SIG-M5 treated with dmso at 0.1 percent for 504 hours (cell line): Measurements from ENCODE around the gene POLA2.
A peak's percentile ranks its signal among the peaks of the same experiment; 100 is the strongest.

Source experiments
- DNase-seq: peaks from one replicate; lab custom pipeline; 2025; ENCODE audit not compliant: unreplicated experiment; lab: John Stamatoyannopoulos, UW

POLA2 gene

GRCh38 chr11:65305501-65306268 is 43.9 kb downstream of the POLA2 start:
- no peak for DNase-seq

GRCh38 chr11:65307298-65308229 is 45.8 kb downstream of the POLA2 start:
- no peak for DNase-seq

- DNase-seq: no peak
Measured at GRCh38 chr11:65308281-65308891, 46.6 kb downstream of the POLA2 start.

GRCh38 chr11:65309006-65309405 is 47.2 kb downstream of the POLA2 start:
- no peak for DNase-seq

- no peak for DNase-seq
Measured at GRCh38 chr11:65310215-65310614, 48.5 kb downstream of the POLA2 start.

- DNase-seq: no peak
Measured at GRCh38 chr11:65310736-65311135, 49.0 kb downstream of the POLA2 start.

GRCh38 chr11:65311170-65311678 is 49.5 kb downstream of the POLA2 start:
- no peak for DNase-seq

GRCh38 chr11:65314501-65315203 is 52.9 kb downstream of the POLA2 start, which contains the start of gene CDC42EP2:
TSS of gene CDC42EP2 (plus strand) at chr11:65314866. CDS start at chr11:65320899, 6,033 bp downstream.
- peak; percentile 57 for DNase-seq

GRCh38 chr11:65315204-65315865 is 53.6 kb downstream of the POLA2 start:
- peak; percentile 45 for DNase-seq

- no peak for DNase-seq
Measured at GRCh38 chr11:65315866-65316226, 54.1 kb downstream of the POLA2 start.

GRCh38 chr11:65316227-65317024 is 54.7 kb downstream of the POLA2 start:
- peak; percentile 65 for DNase-seq

- no peak for DNase-seq
Measured at GRCh38 chr11:65317025-65317786, 55.4 kb downstream of the POLA2 start.

GRCh38 chr11:65320386-65321075 is 58.8 kb downstream of the POLA2 start:
- no peak for DNase-seq

- no peak for DNase-seq
Measured at GRCh38 chr11:65321076-65321475, 59.3 kb downstream of the POLA2 start.

- no peak for DNase-seq
Measured at GRCh38 chr11:65321828-65322485, 60.2 kb downstream of the POLA2 start.

GRCh38 chr11:65323813-65324212 is 62.1 kb downstream of the POLA2 start:
- no peak for DNase-seq

GRCh38 chr11:65325435-65325834 is 63.7 kb downstream of the POLA2 start:
- no peak for DNase-seq

GRCh38 chr11:65327021-65327420 is 65.3 kb downstream of the POLA2 start:
- no peak for DNase-seq
